Thymus (tissue), 2 donors: ENCODE measurements around the gene S100Z. TPM values are rescaled to one million over a fixed set of nuclear protein-coding genes. Genes with fewer than 3 reads are reported as not detected.

Experiments
- polyA plus RNA-seq: library from polyadenylated mRNA; stranded (reverse); fragments of 200-250 nt; gene quantifications from one replicate; pipeline ENCODE4 v1.2.3, GENCODE V29; 2013
- total RNA-seq: library from RNA; stranded (reverse); fragments of 120-200 nt; gene quantifications from one replicate; pipeline ENCODE4 v1.2.4, GENCODE V29; 2013
- donor health status: healthy.

Gene S100Z
- total and polyA plus RNA-seq, 2 donors, result 1.5 to 1.6 TPM

Other genes with a start within 250 kb of the S100Z start
- 1.1 TPM for gene F2RL2, start 226.6 kb upstream of the S100Z start, total RNA-seq
- 0.91 TPM for gene F2RL2, start 226.6 kb upstream of the S100Z start, polyA plus RNA-seq
- gene F2R, start 133.9 kb upstream of the S100Z start, total RNA-seq, result 3.7 TPM
- gene F2R, start 133.9 kb upstream of the S100Z start, polyA plus RNA-seq, result 6.7 TPM
- 0.66 TPM for gene F2RL1, start 31.0 kb upstream of the S100Z start, total RNA-seq
- gene F2RL1, start 31.0 kb upstream of the S100Z start, polyA plus RNA-seq, result 3.0 TPM
- gene CRHBP, start 103.0 kb downstream of the S100Z start, total RNA-seq, result 0.76 TPM
- 0.78 TPM for gene CRHBP, start 103.0 kb downstream of the S100Z start, polyA plus RNA-seq
- gene AGGF1, start 180.4 kb downstream of the S100Z start, total RNA-seq, result 24.8 TPM
- 15.3 TPM for gene AGGF1, start 180.4 kb downstream of the S100Z start, polyA plus RNA-seq
- 1.1 TPM for gene ZBED3, start 237.3 kb downstream of the S100Z start, total RNA-seq
- 4.6 TPM for gene ZBED3, start 237.3 kb downstream of the S100Z start, polyA plus RNA-seq